GM19351 (cell line): ENCODE data around the gene PLAGL1.
A peak's percentile ranks its signal among the peaks of the same experiment; 100 is the strongest.
"Not testable (repeated sequence)": the region's sequence is repeated elsewhere in the genome, so short reads cannot be mapped to it uniquely, and the experiment has no call there.

Experiments
- ATAC-seq: cut with Tn5 transposase; IDR thresholded peaks from one replicate; pipeline ENCODE4 v1.9.1; 2021; ENCODE audit warnings: mild to moderate bottlenecking, moderate library complexity; ENCODE audit not compliant: unreplicated experiment

The PLAGL1 gene, protein sequence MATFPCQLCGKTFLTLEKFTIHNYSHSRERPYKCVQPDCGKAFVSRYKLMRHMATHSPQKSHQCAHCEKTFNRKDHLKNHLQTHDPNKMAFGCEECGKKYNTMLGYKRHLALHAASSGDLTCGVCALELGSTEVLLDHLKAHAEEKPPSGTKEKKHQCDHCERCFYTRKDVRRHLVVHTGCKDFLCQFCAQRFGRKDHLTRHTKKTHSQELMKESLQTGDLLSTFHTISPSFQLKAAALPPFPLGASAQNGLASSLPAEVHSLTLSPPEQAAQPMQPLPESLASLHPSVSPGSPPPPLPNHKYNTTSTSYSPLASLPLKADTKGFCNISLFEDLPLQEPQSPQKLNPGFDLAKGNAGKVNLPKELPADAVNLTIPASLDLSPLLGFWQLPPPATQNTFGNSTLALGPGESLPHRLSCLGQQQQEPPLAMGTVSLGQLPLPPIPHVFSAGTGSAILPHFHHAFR

DNA sequence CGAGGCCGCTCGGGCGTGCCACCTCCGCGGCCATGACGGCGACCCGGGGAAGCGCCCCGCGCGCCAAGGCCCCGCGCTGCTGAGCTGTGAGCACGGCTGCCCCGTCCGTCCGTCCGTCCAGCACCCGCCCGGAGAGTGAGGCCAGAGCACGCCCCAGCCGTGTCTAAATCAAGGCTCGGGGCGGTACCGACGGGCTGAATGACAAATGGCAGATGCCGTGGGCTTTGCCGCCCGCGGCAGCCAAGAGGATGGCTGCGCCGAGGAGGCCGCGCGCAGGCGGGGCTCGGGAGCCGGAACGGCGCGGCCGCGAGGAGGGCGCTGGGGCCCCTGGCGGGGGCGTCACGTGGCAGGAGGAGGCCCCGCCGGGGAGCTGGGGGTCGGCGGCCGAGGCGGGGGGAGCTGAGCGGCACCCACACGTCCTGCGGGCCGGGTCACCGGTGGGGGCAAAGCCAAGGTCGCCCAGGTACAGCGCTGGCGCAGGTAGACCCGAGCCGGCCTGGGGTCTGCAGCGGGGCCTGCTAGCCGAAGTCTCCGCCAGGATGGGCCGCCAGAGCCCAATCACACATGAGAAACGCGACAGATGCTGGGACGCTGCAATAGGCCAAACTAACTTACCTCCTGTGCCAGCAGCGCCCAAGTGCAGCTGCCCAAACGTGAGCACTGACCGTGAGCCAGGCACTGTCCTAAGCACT, at the start of gene PLAGL1:
TSS of gene PLAGL1 (minus strand) at position 140 of the 692 bp plus-strand sequence. CDS start 60,123 bp downstream, outside the sequence.
- ATAC-seq, result peak; percentile 83

DNA sequence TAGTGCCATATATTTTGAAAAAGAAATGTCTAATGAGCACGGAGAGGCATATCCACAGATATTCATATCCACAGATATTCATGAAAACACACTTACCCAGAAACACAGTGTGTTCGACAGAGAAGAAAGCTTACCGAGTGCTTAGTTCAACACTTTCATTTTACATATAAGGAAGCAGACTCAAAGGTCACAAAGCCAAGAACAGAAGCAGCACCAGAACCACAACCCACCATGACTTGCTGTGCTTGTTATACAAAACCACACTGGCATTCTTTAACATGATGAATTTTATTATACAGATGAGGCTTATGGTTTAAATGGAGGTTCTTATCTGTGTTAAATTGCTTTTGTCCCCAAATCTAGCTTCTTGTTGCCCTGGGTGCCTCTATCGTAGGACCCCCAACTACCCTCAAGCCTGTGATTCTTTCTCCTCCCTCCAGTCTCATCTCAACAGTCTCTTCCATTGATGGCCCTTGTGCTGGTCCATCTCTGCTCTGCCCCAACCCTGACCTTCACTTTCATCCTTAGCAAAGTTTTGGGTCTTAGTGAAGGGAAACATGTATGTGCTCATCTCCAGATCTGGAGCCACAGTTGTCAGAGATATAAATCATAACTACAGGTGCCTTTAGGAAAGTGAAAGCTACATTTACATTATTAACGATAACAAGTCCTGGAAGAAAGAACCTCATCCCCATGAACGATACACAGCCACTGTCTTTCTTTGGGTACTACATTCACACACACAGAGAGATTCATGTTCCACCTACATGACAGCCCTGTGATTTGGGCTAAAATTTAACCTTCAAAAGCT, 47.3 kb upstream of the PLAGL1 start:
- ATAC-seq, result peak; percentile 85

GRCh38 chr6:144053601-144054000, 45.5 kb upstream of the PLAGL1 start:
- no peak for ATAC-seq

DNA sequence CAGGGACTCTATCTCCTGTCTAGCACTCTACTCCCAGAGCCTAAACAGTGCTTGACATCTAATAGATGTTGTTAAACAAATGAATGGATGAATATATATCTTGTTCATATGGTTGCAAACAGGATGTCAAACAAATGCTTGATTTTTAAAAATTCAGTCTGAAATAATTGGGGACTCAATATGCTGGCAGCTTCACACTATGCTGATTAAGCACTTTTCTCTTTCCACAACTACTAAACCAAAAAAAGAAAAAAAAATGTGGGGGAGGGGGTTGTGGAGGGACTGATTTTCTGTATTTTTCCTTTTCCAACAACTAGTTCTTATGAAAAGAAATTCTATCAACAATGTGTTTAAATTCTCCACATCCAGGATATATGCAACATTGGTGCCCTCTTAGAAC, 44.4 kb upstream of the PLAGL1 start:
- no peak for ATAC-seq

GRCh38 chr6:144049386-144049785, 41.3 kb upstream of the PLAGL1 start:
- ATAC-seq, result no peak

DNA sequence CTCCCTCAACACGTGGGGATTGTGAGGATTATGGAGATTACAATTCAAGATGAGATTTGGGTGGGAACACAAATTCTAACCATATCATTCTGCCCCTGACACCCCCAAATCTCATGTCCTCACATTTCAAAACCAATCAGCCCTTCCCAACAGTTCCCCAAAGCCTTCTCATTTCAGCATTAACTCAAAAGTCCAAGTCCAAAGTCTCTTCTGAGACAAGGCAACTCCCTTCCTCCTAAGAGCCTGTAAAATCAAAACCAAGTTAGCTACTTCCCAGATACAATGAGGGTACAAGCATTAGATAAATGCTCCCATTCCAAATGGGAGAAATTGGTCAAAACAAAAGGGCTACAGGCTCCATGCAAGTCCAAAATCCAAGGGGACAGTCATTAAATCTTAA, 39.6 kb upstream of the PLAGL1 start:
- no peak for ATAC-seq

DNA sequence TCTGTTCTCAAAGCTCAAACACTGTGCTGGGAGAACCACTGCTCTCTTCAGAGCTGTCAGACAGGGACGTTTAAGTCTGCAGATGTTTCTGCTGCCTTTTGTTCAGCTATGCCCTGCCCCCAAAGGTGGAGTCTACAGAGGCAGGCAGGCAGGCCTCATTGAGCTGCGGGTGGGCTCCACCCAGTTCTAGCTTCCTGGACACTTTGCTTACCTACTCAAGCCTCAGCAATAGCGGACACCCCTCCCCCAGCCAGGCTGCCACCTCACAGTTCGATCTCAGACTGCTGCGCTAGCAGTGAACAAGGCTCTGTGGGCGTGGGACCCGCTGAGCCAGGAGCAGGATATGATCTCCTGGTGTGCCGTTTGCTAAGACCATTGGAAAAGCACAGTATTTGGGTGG, 38.6 kb upstream of the PLAGL1 start:
- not testable (repeated sequence) for ATAC-seq

- not testable (repeated sequence) for ATAC-seq
These were observed 36.9 kb upstream of the PLAGL1 start for GRCh38 chr6:144044989-144045388.

- ATAC-seq, result peak; percentile 3
These were observed 28.8 kb upstream of the PLAGL1 start for GRCh38 chr6:144036835-144037195.

DNA sequence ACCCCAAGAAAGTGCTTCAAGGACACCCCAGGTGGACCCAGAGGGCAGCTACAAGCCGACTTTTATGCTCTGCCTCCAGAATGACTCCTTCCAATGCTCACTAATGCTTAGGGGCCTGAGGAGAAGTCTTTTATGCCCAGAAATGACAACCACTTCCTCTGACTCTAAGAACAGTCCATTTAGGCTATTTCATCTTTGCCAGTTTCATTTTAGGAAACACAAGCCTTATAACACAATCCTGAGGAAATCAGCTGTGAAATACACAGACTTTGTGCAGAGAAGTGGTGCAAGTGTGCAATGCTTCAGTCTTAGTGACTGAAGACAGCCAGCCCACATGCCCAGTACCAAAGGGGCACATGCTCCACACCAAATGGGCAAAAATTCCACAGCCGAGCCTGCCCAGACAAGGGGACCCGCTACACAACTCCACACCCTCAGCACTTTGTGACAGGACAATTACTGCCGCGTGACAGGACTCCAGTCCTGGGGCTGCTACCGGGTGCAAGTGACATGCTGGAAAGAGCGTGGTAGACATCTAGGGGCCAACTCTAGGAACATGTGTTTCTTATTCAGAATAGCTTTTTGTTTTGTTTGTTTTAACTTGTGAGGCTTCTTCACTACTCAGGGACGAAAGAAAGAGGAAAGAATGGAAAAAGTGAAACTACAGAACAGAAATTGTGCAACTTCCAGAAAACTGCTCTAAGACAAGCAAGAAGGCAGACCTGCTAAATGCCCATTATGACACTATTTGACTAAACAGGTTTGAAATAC, 28.2 kb upstream of the PLAGL1 start:
- peak; percentile 74 for ATAC-seq

DNA sequence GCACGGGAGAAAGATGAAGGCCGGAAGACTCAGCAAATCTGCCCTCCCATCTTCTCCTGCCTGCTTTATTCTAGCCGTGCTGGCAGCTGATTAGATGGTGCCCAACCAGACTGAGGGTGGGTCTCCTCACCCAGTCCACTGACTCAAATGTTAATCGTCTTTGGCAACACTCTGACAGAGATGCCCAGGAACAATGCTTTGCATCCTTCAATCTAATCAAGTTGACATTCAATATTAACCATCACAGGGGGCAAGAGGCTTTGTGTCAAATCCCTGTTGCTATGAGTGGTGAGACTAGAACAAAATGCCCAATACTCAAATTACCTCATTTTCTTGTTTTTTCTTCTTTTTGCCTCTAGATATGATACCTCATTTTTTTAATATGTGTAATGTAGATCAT, 27.4 kb upstream of the PLAGL1 start:
- no peak for ATAC-seq

- ATAC-seq, result no peak
These were observed 26.0 kb upstream of the PLAGL1 start for GRCh38 chr6:144033816-144034735.

GRCh38 chr6:144029452-144029851, 21.4 kb upstream of the PLAGL1 start:
- ATAC-seq, result no peak

DNA sequence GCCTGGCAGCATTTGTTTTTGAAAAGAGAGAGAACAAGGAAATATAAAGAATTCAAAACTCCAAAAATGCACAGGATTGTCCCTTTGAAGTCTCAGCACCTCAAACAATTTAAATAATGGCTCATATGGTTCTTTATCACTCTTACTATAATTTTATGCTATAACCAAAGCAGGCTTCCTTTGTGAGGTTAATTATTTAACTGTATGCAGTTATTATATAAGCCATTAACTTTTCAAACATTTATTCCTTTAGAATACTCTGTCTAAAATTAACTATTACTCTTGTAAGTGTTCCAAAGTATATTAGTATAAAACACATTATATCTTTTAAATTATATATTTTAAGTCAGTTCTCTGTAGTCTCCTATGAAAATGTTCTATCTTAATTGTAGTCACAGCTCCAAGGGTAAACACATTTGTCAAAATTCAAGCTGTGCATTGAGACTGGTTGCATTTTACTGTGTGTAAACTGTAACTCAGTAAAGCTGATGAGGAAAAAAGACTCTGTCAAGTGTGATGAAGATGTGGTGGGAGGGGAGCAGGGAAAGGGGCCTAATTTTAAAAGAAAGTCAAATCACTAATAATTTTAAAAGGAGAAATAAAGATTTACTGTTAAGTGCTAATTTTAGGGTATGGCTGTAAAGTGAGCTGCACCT, 20.0 kb upstream of the PLAGL1 start:
- ATAC-seq, result no peak

GRCh38 chr6:144023216-144023615, 15.2 kb upstream of the PLAGL1 start:
- ATAC-seq, result no peak

GRCh38 chr6:144019929-144020328, 11.9 kb upstream of the PLAGL1 start:
- no peak for ATAC-seq

DNA sequence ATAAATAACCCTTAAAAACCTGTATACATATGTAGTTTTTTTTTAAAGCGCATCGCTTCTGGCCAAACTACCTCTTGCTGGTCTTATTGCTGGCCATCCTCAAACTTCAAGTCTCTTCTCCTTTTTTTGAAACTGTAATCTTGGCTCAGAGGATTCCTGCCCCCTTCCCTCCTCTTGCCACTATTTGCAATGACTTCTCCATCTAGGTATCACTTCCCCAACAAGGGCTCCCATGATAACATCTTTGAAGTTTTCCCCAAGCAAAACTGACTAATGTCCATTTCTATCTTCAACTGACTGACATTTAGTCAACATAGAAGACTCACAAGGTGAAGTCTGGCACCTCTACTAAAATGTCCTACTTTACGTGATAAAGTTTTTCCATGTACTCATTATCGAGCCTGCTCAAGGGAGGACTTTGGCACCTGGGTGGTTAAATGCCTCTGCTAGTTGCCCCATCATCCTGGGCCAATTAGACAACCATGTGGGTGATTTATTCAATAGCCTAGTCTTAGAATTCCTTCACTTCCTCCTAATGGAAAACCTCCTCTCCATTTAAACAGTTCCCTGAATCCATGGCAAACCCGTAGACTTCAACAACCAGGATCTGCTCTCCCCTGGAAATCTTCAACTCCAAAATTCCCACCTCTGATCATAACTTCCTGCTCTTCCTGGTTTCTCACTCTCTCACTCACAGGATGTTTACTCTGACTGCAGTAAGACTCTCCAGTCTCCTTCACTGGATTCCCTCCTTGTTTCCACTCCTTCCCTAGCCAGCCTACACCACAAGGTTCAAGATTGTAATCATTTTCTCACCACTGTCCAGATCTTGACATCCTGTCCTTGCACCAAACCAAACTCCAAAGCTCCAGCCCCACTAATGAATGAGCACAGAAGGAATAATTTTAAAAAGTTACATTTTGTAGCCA, 9.4 kb upstream of the PLAGL1 start:
- no peak for ATAC-seq

- ATAC-seq, result no peak
These were observed 5.4 kb upstream of the PLAGL1 start for GRCh38 chr6:144013486-144013909.
